T-helper 17 cell (primary cell): ENCODE data around the gene IFITM10. TPM values are rescaled to one million over a fixed set of nuclear protein-coding genes. Genes with fewer than 3 reads are reported as not detected.

Source experiments
- ATAC-seq: fragments of 150-1000 bp; cut with Tn5 transposase; 2 replicates; pipeline ENCODE4 v1.10.0; 2021; ENCODE audit warnings: mild to moderate bottlenecking, moderate library complexity
- DNase-seq, 3 donors: peaks; one replicate each; pipeline versions ENCODE4 v3.0.0 to v3.0.0-alpha.2; 2020 to 2021
- H3K9me3 ChIP-seq: one replicate; pipeline ENCODE4 v1.7.0; 2013; ENCODE audit warnings: low read length, mild to moderate bottlenecking; ENCODE audit not compliant: control insufficient read depth, poor library complexity, severe bottlenecking
- H3K27ac Mint-ChIP-seq: one replicate; pipeline ENCODE4 v1.8.0; 2022; ENCODE audit warnings: mild to moderate bottlenecking, moderate library complexity, mixed read lengths
- H3K27me3 Mint-ChIP-seq: one replicate; pipeline ENCODE4 v1.8.0; 2022; ENCODE audit warnings: mixed read lengths
- H3K36me3 Mint-ChIP-seq: one replicate; pipeline ENCODE4 v1.8.0; 2022; ENCODE audit warnings: low read depth, mixed read lengths
- H3K4me1 Mint-ChIP-seq: one replicate; pipeline ENCODE4 v1.8.0; 2022; ENCODE audit warnings: mild to moderate bottlenecking, mixed read lengths
- H3K4me3 Mint-ChIP-seq: one replicate; pipeline ENCODE4 v1.8.0; 2022; ENCODE audit warnings: mild to moderate bottlenecking, moderate library complexity, mixed read lengths
- total RNA-seq, 4 donors: library from RNA in 2 of 4; stranded (reverse) in 2 of 4; gene quantifications; one replicate each; pipeline ENCODE4 v1.2.3 and lab custom pipeline; 2022 to 2026

The IFITM10 gene
- total RNA-seq, 2 donors from 2014 or later = 0.78 to 0.90 TPM

- no peak for DNase-seq
- Mint-ChIP-seq H3K4me3 (no peak overlapping the region), H3K4me1 (peaks cover 14% of the 10 kb centered on the region), H3K27me3 (peaks cover 74% of the 10 kb centered on the region), H3K27ac (no peak overlapping the region), H3K36me3 (peaks cover 3% of the 10 kb centered on the region)
- H3K9me3 ChIP-seq = no peaks in the 10 kb centered on the region
- no peak for ATAC-seq
These were observed 20.3 kb downstream of the IFITM10 start for GRCh38 chr11:1730059-1730629.

GRCh38 chr11:1729692-1730011 is 20.7 kb downstream of the IFITM10 start:
- Mint-ChIP-seq H3K36me3 (peaks cover 3% of the 10 kb centered on the region), H3K4me3 (no peak overlapping the region), H3K27ac (no peak overlapping the region), H3K27me3 (peaks cover 79% of the 10 kb centered on the region), H3K4me1 (peaks cover 14% of the 10 kb centered on the region)
- H3K9me3 ChIP-seq = no peaks in the 10 kb centered on the region
- no peak for ATAC-seq
- no peak for DNase-seq

- ATAC-seq = no peak
- no peaks in the 10 kb centered on the region for H3K9me3 ChIP-seq
- H3K4me1 Mint-ChIP-seq = peaks cover 10% of the 10 kb centered on the region
- DNase-seq = no peak
- H3K4me3 Mint-ChIP-seq = peak overlapping the region; percentile 64
- H3K36me3 Mint-ChIP-seq = peaks cover 3% of the 10 kb centered on the region
- H3K27me3 Mint-ChIP-seq = peaks cover 79% of the 10 kb centered on the region
- H3K27ac Mint-ChIP-seq = no peak overlapping the region
These were observed 21.3 kb downstream of the IFITM10 start for GRCh38 chr11:1728931-1729691.

- peaks cover 6% of the 10 kb centered on the region for H3K4me1 Mint-ChIP-seq
- H3K27me3 Mint-ChIP-seq = peaks cover 77% of the 10 kb centered on the region
- H3K36me3 Mint-ChIP-seq = peaks cover 3% of the 10 kb centered on the region
- no peak for ATAC-seq
- H3K27ac Mint-ChIP-seq = no peak overlapping the region
- H3K4me3 Mint-ChIP-seq = no peak overlapping the region
- no peak for DNase-seq
- no peaks in the 10 kb centered on the region for H3K9me3 ChIP-seq
These were observed 22.1 kb downstream of the IFITM10 start for GRCh38 chr11:1728301-1728700.

- ATAC-seq (no peak), DNase-seq (no peak)
- H3K4me3 Mint-ChIP-seq = no peak overlapping the region
- H3K36me3 Mint-ChIP-seq = peaks cover 3% of the 10 kb centered on the region
- H3K4me1 Mint-ChIP-seq = peaks cover 6% of the 10 kb centered on the region
- H3K9me3 ChIP-seq = no peaks in the 10 kb centered on the region
- no peak overlapping the region for H3K27ac Mint-ChIP-seq
- H3K27me3 Mint-ChIP-seq = peaks cover 77% of the 10 kb centered on the region
These were observed 22.5 kb downstream of the IFITM10 start for GRCh38 chr11:1727861-1728260.

GRCh38 chr11:1727096-1727690 is 23.2 kb downstream of the IFITM10 start:
- Mint-ChIP-seq H3K27ac (no peak overlapping the region), H3K27me3 (peaks cover 75% of the 10 kb centered on the region)
- ATAC-seq = no peak

GRCh38 chr11:1719781-1720180 is 30.6 kb downstream of the IFITM10 start:
- no peaks in the 10 kb centered on the region for H3K36me3 Mint-ChIP-seq
- no peaks in the 10 kb centered on the region for H3K9me3 ChIP-seq
- H3K27me3 Mint-ChIP-seq = peaks cover 46% of the 10 kb centered on the region
- no peak overlapping the region for H3K27ac Mint-ChIP-seq
- H3K4me3 Mint-ChIP-seq = no peak overlapping the region
- no peaks in the 10 kb centered on the region for H3K4me1 Mint-ChIP-seq
- ATAC-seq (no peak), DNase-seq (no peak)

More at GRCh38 chr11:1727096-1727690, 23.2 kb downstream of the IFITM10 start:
- Mint-ChIP-seq H3K4me1 (peaks cover 6% of the 10 kb centered on the region), H3K36me3 (peaks cover 3% of the 10 kb centered on the region), H3K4me3 (no peak overlapping the region)
- no peaks in the 10 kb centered on the region for H3K9me3 ChIP-seq
- no peak for DNase-seq

GRCh38 chr11:1718326-1718725 is 32.1 kb downstream of the IFITM10 start:
- H3K9me3 ChIP-seq = no peaks in the 10 kb centered on the region
- H3K27ac Mint-ChIP-seq = no peak overlapping the region
- H3K27me3 Mint-ChIP-seq = peaks cover 36% of the 10 kb centered on the region
- no peaks in the 10 kb centered on the region for H3K4me1 Mint-ChIP-seq
- no peak for DNase-seq
- H3K36me3 Mint-ChIP-seq = no peaks in the 10 kb centered on the region
- ATAC-seq = no peak
- H3K4me3 Mint-ChIP-seq = no peak overlapping the region

GRCh38 chr11:1717745-1718144 is 32.6 kb downstream of the IFITM10 start:
- Mint-ChIP-seq H3K4me3 (no peak overlapping the region), H3K27me3 (peaks cover 32% of the 10 kb centered on the region), H3K4me1 (no peaks in the 10 kb centered on the region), H3K27ac (no peak overlapping the region), H3K36me3 (no peaks in the 10 kb centered on the region)
- ATAC-seq (no peak), DNase-seq (no peak)
- no peaks in the 10 kb centered on the region for H3K9me3 ChIP-seq

- no peaks in the 10 kb centered on the region for H3K4me1 Mint-ChIP-seq
- DNase-seq (no peak), ATAC-seq (no peak)
- peaks cover 36% of the 10 kb centered on the region for H3K27me3 Mint-ChIP-seq
- no peaks in the 10 kb centered on the region for H3K9me3 ChIP-seq
- no peak overlapping the region for H3K27ac Mint-ChIP-seq
- H3K4me3 Mint-ChIP-seq = no peak overlapping the region
- H3K36me3 Mint-ChIP-seq = no peaks in the 10 kb centered on the region
These were observed 35.2 kb downstream of the IFITM10 start for GRCh38 chr11:1714908-1715885.

- peaks cover 45% of the 10 kb centered on the region for H3K27me3 Mint-ChIP-seq
- H3K36me3 Mint-ChIP-seq = no peaks in the 10 kb centered on the region
- H3K27ac Mint-ChIP-seq = no peak overlapping the region
- no peak overlapping the region for H3K4me3 Mint-ChIP-seq
- H3K9me3 ChIP-seq = no peaks in the 10 kb centered on the region
- DNase-seq (no peak), ATAC-seq (no peak)
- H3K4me1 Mint-ChIP-seq = peaks cover 11% of the 10 kb centered on the region
These were observed 41.7 kb downstream of the IFITM10 start for GRCh38 chr11:1708716-1709115.

GRCh38 chr11:1707751-1708150 is 42.6 kb downstream of the IFITM10 start:
- Mint-ChIP-seq H3K4me3 (no peak overlapping the region), H3K36me3 (no peaks in the 10 kb centered on the region), H3K27me3 (peaks cover 49% of the 10 kb centered on the region), H3K27ac (peak overlapping the region; percentile 29), H3K4me1 (peaks cover 11% of the 10 kb centered on the region)
- no peak for DNase-seq
- no peaks in the 10 kb centered on the region for H3K9me3 ChIP-seq
- no peak for ATAC-seq
